Osteocyte (in vitro differentiated cells): Measurements from ENCODE around the gene YBEY. TPM values are rescaled to one million over a fixed set of nuclear protein-coding genes. Genes with fewer than 3 reads are reported as not detected.
"Not testable (repeated sequence)": the region's sequence is repeated elsewhere in the genome, so short reads cannot be mapped to it uniquely, and the experiment has no call there.

Source experiments
- DNase-seq: peaks from one replicate; pipeline ENCODE4 v3.0.0; 2021; ENCODE audit warnings: mixed read lengths; ENCODE audit not compliant: unreplicated experiment; ENCODE audit errors: extremely low spot score
- H3K27ac Mint-ChIP-seq: one replicate; pipeline ENCODE4 v1.8.0; 2021; ENCODE audit warnings: mild to moderate bottlenecking, mixed read lengths; ENCODE audit not compliant: unreplicated experiment
- H3K27me3 Mint-ChIP-seq: one replicate; pipeline ENCODE4 v1.8.0; 2021; ENCODE audit warnings: mixed read lengths; ENCODE audit not compliant: unreplicated experiment
- H3K36me3 Mint-ChIP-seq: one replicate; pipeline ENCODE4 v1.8.0; 2021; ENCODE audit warnings: mixed read lengths; ENCODE audit not compliant: unreplicated experiment
- H3K4me1 Mint-ChIP-seq: one replicate; pipeline ENCODE4 v1.8.0; 2021; ENCODE audit warnings: mixed read lengths; ENCODE audit not compliant: unreplicated experiment
- H3K4me3 Mint-ChIP-seq: one replicate; pipeline ENCODE4 v1.8.0; 2021; ENCODE audit warnings: mild to moderate bottlenecking, moderate library complexity, mixed read lengths; ENCODE audit not compliant: unreplicated experiment
- H3K9me3 Mint-ChIP-seq: one replicate; pipeline ENCODE4 v1.8.0; 2021; ENCODE audit warnings: mixed read lengths; ENCODE audit not compliant: unreplicated experiment
- total RNA-seq: library from RNA; stranded (reverse); gene quantifications from 2 replicates; pipeline ENCODE4 v1.2.1, GENCODE V29; 2021
- TF ChIP-seq, protein P1 (sequence below): fragments of 200-600 bp; sonication (generic); IDR thresholded peaks from 2 replicates; pipeline ENCODE4 v1.5.0; 2021; ENCODE audit warnings: antibody characterized with exemption, mild to moderate bottlenecking, moderate library complexity

The YBEY gene
- total RNA-seq, 1 donor from 2014 or later: 17.9 TPM

DNA sequence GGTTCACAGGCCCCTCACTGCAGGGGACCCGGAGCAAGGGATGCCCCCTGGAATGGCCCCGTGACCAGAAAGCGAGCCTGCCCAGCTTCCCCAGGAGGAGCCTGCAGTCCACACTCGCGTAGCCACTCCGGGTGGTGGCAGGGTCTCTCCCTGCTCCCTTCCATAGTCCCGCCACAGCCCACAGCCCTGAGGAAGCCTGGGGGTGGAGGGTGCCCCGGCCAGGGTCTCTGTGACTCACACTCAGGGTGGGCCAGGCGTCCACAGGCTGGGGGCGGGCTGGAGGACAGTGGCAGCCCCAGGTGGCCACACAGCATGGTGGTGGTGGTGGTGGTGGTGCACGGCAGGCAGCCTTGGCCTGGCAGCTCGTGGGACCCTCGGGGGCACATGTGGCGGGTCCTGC is 15.6 kb downstream of the YBEY start:
- Mint-ChIP-seq H3K36me3 (peaks cover 12% of the 10 kb centered on the region), H3K4me3 (no peak overlapping the region)

DNA sequence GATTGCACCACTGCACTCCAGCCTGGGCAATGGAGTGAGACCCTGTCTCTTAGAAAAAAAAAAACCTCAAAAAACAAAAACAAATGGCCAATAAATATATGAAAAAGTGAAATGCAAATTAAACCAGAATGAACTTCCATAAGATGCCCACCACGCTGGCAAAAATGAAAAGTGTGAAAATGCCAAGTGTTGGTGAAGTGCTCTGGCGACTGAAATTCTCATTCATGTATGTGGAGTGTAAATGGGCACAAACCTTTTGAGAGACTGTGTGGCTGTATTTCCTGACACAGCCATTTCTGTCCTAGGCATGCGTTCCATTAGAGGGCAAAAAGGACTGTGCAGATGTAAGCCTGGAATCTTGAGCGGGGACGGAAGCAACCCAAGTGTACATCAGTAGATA is 18.3 kb downstream of the YBEY start:
- Mint-ChIP-seq H3K9me3 (no peaks in the 10 kb centered on the region), H3K27me3 (no peaks in the 10 kb centered on the region), H3K4me3 (no peak overlapping the region), H3K4me1 (no peaks in the 10 kb centered on the region), H3K36me3 (peaks cover 12% of the 10 kb centered on the region), H3K27ac (no peak overlapping the region)
- TF ChIP-seq, protein P1, sequence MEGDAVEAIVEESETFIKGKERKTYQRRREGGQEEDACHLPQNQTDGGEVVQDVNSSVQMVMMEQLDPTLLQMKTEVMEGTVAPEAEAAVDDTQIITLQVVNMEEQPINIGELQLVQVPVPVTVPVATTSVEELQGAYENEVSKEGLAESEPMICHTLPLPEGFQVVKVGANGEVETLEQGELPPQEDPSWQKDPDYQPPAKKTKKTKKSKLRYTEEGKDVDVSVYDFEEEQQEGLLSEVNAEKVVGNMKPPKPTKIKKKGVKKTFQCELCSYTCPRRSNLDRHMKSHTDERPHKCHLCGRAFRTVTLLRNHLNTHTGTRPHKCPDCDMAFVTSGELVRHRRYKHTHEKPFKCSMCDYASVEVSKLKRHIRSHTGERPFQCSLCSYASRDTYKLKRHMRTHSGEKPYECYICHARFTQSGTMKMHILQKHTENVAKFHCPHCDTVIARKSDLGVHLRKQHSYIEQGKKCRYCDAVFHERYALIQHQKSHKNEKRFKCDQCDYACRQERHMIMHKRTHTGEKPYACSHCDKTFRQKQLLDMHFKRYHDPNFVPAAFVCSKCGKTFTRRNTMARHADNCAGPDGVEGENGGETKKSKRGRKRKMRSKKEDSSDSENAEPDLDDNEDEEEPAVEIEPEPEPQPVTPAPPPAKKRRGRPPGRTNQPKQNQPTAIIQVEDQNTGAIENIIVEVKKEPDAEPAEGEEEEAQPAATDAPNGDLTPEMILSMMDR: no peak
- DNase-seq: no peak

More for the DNA sequence above, 15.6 kb downstream of the YBEY start:
- no peak overlapping the region for H3K27ac Mint-ChIP-seq
- no peaks in the 10 kb centered on the region for H3K27me3 Mint-ChIP-seq
- H3K9me3 Mint-ChIP-seq: no peaks in the 10 kb centered on the region
- no peak for DNase-seq
- H3K4me1 Mint-ChIP-seq: no peaks in the 10 kb centered on the region
- TF ChIP-seq, protein P1: no peak

DNA sequence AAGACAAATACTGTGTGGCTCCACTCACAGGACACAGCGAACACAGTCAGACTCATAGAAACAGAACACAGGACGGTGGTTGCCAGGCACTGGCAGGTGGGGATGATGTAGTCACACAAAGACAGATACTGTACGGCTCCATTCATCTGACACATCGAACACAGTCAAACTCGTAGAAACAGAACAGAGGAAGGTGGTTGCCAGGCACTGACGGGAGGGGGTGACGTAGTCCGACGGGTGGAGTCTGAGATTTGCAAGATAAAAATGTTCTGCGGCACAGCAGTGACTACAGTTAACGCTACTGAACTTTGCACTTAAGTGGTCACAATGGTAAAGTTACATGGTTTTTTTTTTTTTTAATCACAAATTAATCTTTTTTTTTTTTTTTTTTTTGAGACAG is 18.8 kb downstream of the YBEY start:
- Mint-ChIP-seq H3K9me3 (no peaks in the 10 kb centered on the region), H3K36me3 (peaks cover 12% of the 10 kb centered on the region), H3K27me3 (no peaks in the 10 kb centered on the region), H3K27ac (no peak overlapping the region), H3K4me1 (no peaks in the 10 kb centered on the region), H3K4me3 (no peak overlapping the region)
- DNase-seq: no peak
- TF ChIP-seq, protein P1: no peak

DNA sequence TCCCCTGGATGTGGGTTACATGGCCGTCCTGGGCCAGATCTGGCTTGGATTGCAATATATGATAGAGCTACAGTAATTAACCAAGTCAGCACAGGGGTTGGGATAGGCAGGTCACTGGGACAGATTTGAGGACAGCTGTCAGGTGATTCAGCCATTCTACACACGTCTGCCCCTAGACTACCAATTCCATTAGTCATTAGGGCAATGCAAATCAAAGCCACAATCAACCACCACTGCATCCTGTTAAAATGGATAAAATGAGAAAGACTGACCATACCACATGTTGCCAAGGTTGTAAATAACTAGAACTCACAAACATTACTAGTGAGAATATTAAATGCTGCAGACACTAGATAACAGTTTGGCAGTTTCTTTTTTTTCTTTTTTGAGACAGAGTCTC is 21.5 kb downstream of the YBEY start:
- TF ChIP-seq, protein P1: no peak
- no peak overlapping the region for H3K4me3 Mint-ChIP-seq
- no peaks in the 10 kb centered on the region for H3K27me3 Mint-ChIP-seq
- peaks cover 12% of the 10 kb centered on the region for H3K36me3 Mint-ChIP-seq
- DNase-seq: no peak
- H3K4me1 Mint-ChIP-seq: no peaks in the 10 kb centered on the region
- no peak overlapping the region for H3K27ac Mint-ChIP-seq
- H3K9me3 Mint-ChIP-seq: no peaks in the 10 kb centered on the region

DNA sequence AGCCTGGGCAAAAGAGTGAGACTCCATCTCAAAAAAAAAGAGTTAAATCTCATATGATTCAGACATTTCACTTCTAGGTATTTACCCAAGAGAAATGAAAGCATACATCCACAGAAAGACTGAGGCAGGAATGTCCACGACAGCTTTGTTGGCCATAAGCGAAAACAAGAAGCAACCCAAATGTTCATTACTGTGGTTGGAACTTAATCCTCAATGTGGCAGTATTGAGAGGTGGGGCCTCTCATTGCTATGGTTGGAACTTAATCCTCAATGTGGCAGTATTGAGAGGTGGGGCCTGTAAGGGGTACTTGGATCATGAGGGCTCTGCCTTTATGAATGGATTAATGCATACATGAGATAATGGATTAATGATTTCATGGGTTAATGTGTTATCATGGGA is 22.3 kb downstream of the YBEY start:
- no peak for DNase-seq

DNA sequence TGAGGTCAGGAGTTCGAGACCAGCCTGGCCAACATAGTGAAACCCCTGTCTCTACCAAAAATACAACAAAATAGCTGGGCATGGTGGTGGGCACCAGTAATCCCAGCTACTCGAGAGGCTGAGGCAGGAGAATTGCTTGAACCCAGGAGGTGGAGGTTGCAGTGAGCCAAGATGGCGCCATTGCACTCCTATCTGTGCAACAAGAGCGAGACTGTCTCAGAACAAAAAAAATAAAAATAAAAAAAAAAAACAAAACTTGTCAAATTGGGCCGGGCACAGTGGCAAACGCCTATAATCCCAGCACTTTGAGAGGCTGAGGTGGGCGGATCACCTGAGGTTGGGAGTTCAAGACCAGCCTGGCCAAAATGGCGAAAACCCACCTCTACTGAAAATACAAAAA is 24.1 kb downstream of the YBEY start:
- H3K4me3 Mint-ChIP-seq, H3K9me3 Mint-ChIP-seq, H3K4me1 Mint-ChIP-seq, H3K27me3 Mint-ChIP-seq, DNase-seq, H3K27ac Mint-ChIP-seq, H3K36me3 Mint-ChIP-seq: not testable (repeated sequence)

More for the DNA sequence above, 22.3 kb downstream of the YBEY start:
- H3K9me3 Mint-ChIP-seq: no peaks in the 10 kb centered on the region
- H3K4me1 Mint-ChIP-seq: no peaks in the 10 kb centered on the region
- H3K27ac Mint-ChIP-seq: no peak overlapping the region
- H3K27me3 Mint-ChIP-seq: no peaks in the 10 kb centered on the region
- TF ChIP-seq, protein P1: no peak
- peaks cover 14% of the 10 kb centered on the region for H3K36me3 Mint-ChIP-seq
- H3K4me3 Mint-ChIP-seq: no peak overlapping the region
